Eye (tissue), 1 donor: ENCODE measurements around the gene PPP2CA.
"Not testable (repeated sequence)": the region's sequence is repeated elsewhere in the genome, so short reads cannot be mapped to it uniquely, and the experiment has no call there.

Experiments used
- DNase-seq: peaks from one replicate; pipeline ENCODE4 v3.0.0-alpha.2; 2015

PPP2CA gene

GRCh38 chr5:134225780-134226440 lies at the start of gene PPP2CA:
Gene PPP2CA (minus strand): TSS chr5:134226073. CDS start chr5:134225861, 212 bp downstream.
- peak; percentile 100 for DNase-seq

GRCh38 chr5:134273642-134274395 lies 47.9 kb upstream of the PPP2CA start:
- no peak for DNase-seq

- DNase-seq = no peak
Observed at GRCh38 chr5:134271059-134271458, 45.2 kb upstream of the PPP2CA start.

GRCh38 chr5:134268919-134269318 lies 43.0 kb upstream of the PPP2CA start:
- no peak for DNase-seq

GRCh38 chr5:134268019-134268601 lies 42.2 kb upstream of the PPP2CA start:
- DNase-seq = no peak

GRCh38 chr5:134267366-134268018 lies 41.6 kb upstream of the PPP2CA start:
- DNase-seq = no peak

GRCh38 chr5:134263801-134264200 lies 37.9 kb upstream of the PPP2CA start:
- no peak for DNase-seq

- DNase-seq = not testable (repeated sequence)
Observed at GRCh38 chr5:134262629-134263028, 36.8 kb upstream of the PPP2CA start.

- no peak for DNase-seq
Observed at GRCh38 chr5:134258896-134259295, 33.0 kb upstream of the PPP2CA start.

GRCh38 chr5:134257176-134257575 lies 31.3 kb upstream of the PPP2CA start:
- DNase-seq = no peak

GRCh38 chr5:134255418-134256150 lies 29.7 kb upstream of the PPP2CA start:
- no peak for DNase-seq

GRCh38 chr5:134253368-134254153 lies 27.7 kb upstream of the PPP2CA start:
- not testable (repeated sequence) for DNase-seq

GRCh38 chr5:134252671-134253070 lies 26.8 kb upstream of the PPP2CA start:
- DNase-seq = no peak

GRCh38 chr5:134250949-134251348 lies 25.1 kb upstream of the PPP2CA start:
- no peak for DNase-seq

GRCh38 chr5:134249469-134250379 lies 23.9 kb upstream of the PPP2CA start:
- no peak for DNase-seq

- no peak for DNase-seq
Observed at GRCh38 chr5:134248256-134248655, 22.4 kb upstream of the PPP2CA start.

- DNase-seq = peak; percentile 17
Observed at GRCh38 chr5:134247428-134248224, 21.8 kb upstream of the PPP2CA start.

GRCh38 chr5:134246771-134247427 lies 21.0 kb upstream of the PPP2CA start:
- no peak for DNase-seq

- DNase-seq = no peak
Observed at GRCh38 chr5:134245692-134246091, 19.8 kb upstream of the PPP2CA start.
